ENCODE measurements around the gene TICAM1.
"Not testable (repeated sequence)": the region's sequence is repeated elsewhere in the genome, so short reads cannot be mapped to it uniquely, and the experiment has no call there.

TICAM1 gene

DNA sequence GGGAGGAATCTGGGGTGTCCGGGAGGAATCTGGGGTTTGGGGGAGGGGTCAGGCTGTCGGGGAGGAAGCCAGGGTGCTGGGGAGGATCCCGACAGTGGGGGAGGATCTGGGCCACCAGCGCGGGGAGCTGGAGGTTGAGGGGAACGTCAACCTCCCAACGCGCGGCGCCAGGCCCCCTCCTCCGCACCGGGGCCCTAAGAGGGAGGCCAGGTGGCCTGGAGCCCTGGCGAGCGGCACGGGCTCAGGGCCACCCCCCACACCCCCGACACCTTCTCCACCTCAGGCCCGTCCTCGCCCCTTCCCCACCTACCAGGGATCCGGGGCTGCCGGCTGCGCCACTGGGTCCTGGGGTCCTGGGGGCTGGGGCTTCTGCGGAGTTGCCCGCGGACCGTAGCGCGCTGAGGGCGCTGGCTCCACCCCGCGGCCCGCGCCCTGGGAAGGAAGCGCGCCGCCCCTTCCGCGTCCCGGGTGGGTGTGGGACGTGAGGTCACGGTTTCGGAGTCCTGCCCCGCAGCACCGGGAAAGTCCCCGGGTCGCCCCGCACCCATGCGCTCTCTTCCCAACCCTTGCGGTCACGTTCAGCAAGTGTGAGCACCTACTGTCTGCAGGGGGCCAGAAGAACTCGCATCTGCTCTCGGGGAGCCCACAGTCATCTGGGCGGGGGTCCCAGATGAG is at the start of gene TICAM1:
TSS of gene TICAM1 (minus strand) at position 409 of the 675 bp plus-strand sequence. CDS start 13,335 bp downstream, outside the sequence.
- no peak for FAIRE-seq

- FAIRE-seq, result no peak
Measured at GRCh38 chr19:4879041-4879440, 47.5 kb upstream of the TICAM1 start.

DNA sequence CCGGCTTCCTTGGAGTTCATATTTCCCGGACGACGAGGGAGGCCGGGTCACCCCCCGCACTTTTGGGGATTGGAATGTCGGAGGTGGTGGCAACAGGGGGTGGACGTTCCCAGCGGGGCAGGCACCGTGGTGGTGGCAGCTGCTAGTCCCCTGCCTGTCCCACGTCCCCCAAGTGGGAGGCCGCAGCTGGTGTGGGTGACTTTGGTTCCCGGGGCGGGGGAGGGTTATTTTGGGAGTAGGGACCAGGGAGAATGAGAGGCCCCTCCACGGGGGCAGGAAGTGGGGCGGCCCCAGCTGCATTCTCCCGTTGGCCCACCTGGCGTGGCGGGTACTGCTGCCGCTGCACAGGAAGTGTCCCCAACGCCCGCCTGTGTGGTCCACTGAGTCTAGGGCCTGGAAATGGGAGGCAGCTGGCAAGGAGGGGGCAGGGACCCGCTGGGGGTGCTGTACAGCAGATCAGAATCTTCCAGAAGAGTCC is 47.0 kb upstream of the TICAM1 start:
- no peak for FAIRE-seq

DNA sequence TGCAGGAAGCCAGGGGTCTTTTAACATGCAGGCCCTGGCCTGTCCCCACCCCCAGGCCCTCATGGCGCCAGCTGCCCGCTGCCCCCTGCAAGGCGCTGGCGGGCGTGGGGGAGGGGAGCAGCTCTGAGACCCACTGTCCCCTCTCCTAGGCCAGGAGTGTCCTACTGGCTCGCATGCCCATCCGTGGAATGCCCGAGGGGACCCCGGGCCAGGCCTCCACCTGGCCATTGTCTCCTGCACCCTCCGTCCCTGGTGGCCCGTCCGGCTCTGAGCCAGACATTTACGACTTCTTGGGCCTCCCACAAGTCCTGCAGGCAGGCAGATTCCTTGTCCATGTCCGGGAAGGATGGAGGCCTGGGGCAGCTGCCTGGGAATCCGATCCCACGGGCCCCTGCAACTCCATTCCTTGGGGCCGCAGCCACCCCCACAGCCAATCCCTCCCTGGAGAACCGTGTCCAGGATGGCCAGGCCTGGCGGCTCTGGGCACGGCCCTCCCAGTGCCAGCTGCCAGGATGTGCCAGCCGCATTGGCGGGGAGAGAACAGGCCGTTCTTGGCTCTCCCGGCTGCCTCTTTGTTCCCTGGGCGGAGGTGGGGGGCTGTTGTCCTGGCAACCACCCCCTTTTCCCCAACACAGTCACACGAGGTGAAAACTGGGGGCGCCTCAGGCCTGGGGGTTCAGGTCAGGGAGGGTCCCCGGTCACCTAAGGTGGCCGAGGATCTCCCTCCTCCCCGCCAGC is 46.4 kb upstream of the TICAM1 start:
- FAIRE-seq, result no peak

DNA sequence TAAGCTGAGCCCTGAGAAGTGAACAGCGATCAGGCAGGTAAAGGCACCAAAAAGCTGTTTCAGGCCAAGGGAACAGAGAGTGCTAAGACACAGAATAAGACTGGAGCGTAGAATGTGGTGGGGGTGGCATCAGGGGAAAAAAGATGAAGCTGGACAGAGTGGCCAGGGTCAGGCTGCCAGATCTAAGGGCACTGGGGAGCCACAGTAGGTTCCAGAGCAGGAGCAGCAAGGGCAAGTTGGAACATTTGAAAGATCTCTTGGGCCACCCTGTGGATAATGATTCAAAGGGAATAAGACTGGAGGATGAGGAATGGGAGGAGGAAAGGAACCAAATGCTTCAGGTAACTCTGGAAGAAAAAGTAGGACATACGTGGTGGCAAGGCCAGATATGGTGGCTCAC is 42.4 kb upstream of the TICAM1 start:
- no peak for FAIRE-seq

GRCh38 chr19:4871711-4872110 is 40.2 kb upstream of the TICAM1 start:
- FAIRE-seq, result no peak

GRCh38 chr19:4870025-4870700 is 38.7 kb upstream of the TICAM1 start:
- no peak for FAIRE-seq

GRCh38 chr19:4868286-4868834 is 36.8 kb upstream of the TICAM1 start:
- FAIRE-seq, result no peak

DNA sequence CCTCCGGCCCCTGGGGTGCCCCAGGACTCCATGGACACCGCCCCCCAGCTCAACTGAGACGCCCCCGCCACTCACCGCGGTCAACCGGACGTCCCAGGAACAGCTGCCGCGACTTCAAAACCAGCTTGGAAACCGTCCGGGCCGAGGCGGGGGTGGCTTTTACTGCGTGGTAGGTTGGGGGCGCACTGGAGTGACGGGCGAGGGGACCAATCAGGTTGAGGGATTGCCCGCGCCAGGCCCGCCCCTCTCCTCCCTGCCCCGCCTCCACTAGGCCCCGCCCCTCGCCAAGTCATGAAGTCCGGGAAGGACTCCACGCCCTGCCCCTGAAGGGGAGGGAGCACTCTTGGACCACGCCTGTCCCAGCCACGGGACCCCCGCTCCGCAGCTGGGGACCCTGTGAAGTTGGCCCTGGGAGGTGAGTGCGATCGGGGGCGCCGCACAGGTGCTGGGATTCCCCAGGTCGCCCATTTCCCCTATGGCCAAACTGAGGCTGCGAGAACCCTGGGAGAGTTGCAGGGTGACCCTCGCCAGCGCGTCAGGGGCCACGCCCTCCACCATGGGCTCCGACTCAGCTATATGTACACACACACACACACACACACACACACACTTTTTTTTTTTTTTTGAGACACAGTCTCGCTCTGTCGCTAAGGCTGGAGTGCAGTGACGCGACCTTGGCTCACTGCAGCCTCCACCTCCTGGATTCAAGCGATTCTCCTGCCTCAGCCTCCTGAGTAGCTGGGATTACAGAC is 36.2 kb upstream of the TICAM1 start, which contains the start of gene PLIN3:
TSS of gene PLIN3 (minus strand) at position 134 of the 752 bp plus-strand sequence. CDS start 6,273 bp downstream, outside the sequence.
- FAIRE-seq, result no peak

GRCh38 chr19:4866595-4867424 is 35.3 kb upstream of the TICAM1 start:
- FAIRE-seq, result no peak

- no peak for FAIRE-seq
Measured at GRCh38 chr19:4861147-4861546, 29.6 kb upstream of the TICAM1 start.

- FAIRE-seq, result no peak
Measured at GRCh38 chr19:4859697-4860096, 28.2 kb upstream of the TICAM1 start.

DNA sequence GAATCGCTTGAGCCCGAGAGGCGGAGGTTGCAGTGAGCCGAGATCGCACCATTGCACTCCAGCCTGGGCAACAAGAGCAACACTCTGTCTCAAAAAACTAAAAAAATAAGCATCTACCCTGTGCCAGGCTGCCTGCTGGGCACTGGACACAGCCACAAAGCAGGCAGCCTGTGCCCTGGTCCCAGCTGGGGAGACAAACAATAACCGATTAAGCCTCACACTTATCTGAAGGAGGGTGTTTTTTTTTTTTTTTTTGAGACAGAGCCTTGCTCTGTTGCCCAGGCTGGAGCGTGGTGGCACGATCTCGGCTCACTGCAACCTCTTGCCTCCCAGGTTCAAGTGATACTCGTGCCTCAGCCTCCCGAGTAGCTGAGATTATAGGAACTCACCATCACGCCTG is 25.0 kb upstream of the TICAM1 start:
- FAIRE-seq, result not testable (repeated sequence)

GRCh38 chr19:4853506-4853905 is 22.0 kb upstream of the TICAM1 start:
- not testable (repeated sequence) for FAIRE-seq

- FAIRE-seq, result no peak
Measured at GRCh38 chr19:4852484-4852883, 21.0 kb upstream of the TICAM1 start.

DNA sequence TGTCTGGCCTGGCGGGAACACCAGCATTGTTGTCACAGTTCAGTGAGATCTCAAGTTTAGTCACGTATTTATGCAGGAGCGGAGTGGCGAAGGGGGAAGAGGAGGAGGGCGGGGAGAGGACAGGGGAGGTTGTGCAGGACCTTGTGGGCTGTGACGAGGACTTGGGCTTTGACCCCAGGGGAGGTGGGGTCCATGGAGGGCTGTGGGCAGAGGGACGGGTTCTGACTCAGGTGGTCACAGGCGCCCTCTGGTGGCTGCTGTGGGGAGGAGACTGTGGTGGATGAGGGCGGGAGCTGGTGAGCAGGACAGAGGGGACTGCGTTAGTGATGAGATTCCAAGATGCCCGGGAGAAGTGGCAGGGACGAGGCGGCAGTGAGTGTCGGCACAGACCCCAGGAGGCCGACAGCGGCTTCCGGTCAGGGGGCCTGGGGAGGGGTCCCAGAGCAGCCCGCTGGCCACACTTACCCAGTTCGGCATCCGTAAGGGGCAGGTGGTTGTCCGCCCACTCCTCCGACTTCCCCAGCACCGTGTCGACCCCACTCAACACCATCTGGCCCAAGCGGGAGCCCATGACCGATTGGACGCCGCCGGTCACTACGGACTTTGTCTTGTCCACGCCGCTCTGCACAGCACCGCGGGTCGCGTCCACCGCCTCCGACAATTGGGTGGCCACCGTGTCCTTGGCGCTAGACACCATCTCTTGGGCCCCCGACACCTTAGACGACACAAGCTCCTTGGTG is 20.2 kb upstream of the TICAM1 start:
- no peak for FAIRE-seq

- no peak for FAIRE-seq
Measured at GRCh38 chr19:4849019-4849418, 17.5 kb upstream of the TICAM1 start.

- FAIRE-seq, result no peak
Measured at GRCh38 chr19:4847190-4847973, 15.9 kb upstream of the TICAM1 start.

DNA sequence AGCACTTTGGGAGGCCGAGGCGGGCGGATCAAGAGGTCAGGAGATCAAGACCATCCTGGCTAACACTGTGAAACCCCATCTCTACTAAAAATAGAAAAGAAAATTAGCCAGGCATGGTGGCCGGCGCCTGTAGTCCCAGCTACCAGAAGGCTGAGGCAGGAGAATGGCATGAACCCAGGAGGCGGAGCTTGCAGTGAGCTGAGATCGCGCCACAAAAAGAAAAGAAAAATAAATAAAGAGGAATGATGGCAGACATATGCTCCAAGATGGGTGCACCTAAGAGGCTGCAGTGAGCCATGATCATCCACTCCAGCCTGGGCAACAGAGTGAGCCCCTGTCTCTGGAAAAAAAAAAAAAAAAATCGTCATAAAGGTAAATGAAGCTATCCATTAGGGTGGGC is 14.5 kb upstream of the TICAM1 start:
- FAIRE-seq, result not testable (repeated sequence)

Measured in colon (tissue), 2 donors.